Measurements from ENCODE around the gene KRIT1. TPM values are rescaled to one million over a fixed set of nuclear protein-coding genes. Genes with fewer than 3 reads are reported as not detected.

The KRIT1 gene
- total and polyA plus RNA-seq, 2 of the 13 experiments (the other 11 are each of a cell fraction or from before 2014, with no cell fraction given), result 29.4 to 37.7 TPM

DNA sequence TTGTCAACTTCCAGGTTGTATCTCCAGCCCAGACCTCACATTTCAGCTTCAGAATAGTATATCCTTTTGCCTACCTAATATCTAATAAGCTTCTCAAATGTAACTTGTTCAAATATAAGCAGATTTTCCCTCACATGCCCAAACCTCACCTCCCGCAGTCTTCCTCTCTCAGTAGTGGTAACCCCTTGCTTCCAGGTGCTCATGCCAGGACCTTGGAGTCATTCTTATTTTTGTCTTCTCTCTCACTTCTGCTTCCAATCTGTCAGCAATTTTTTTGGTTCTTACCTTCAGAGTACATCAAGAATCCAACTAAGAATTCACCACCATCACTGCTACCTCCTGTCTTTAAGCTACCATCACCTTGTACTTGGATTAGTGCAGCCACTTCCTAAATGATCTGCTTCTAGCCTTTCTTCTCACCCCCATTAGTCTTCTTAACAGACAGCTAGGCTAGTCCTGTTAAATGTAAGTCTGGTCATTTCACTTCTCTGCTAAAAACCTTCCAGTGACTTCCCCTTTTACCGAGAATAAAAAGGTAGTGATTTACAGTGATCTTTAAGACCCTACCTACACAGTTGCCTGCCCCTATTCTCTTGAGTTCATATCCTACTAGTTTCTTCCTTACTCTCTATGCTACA, 14.0 kb upstream of the KRIT1 start:
- Histone ChIP-seq H3K4me2 (ENCODE audit: low read depth, low read length) (no peak overlapping the region), H3K9ac (ENCODE audit: insufficient read depth, low read depth, low read length) (no peak overlapping the region), H3K36me3 (replicated peaks in 1 of 2; ENCODE audit: control insufficient read depth in 1 of 2, insufficient read depth in 2 of 2, low read length in 2 of 2) (no peaks in the 10 kb centered on the region), H3K79me2 (ENCODE audit: insufficient read depth, low read length) (peaks cover 40% of the 10 kb centered on the region), H2AFZ (ENCODE audit: low read length) (no peak overlapping the region), H3K9me3 (ENCODE audit: low read length) (peaks cover 9% of the 10 kb centered on the region), H4K20me1 (ENCODE audit: insufficient read depth, low read length) (no peaks in the 10 kb centered on the region), H3K4me1 (ENCODE audit: insufficient read depth, low read length) (no peaks in the 10 kb centered on the region), H3K4me3 (replicated peaks in 1 of 3; ENCODE audit: insufficient read depth in 1 of 3, low read depth in 2 of 3, low read length in 3 of 3) (no peak overlapping the region), H3K27ac (ENCODE audit: extremely low read length, insufficient read depth, low read length) (no peak overlapping the region), H3K27me3 (ENCODE audit: control insufficient read depth in 1 of 2, insufficient read depth in 2 of 2, low read length in 2 of 2) (no peaks in the 10 kb centered on the region)
- FAIRE-seq (no peak), ATAC-seq (no peak), DNase-seq (ENCODE audit: low spot score) (no peak)
- no TSS peak for BruUV-seq (replicated peaks)
- TF ChIP-seq, protein P1, sequence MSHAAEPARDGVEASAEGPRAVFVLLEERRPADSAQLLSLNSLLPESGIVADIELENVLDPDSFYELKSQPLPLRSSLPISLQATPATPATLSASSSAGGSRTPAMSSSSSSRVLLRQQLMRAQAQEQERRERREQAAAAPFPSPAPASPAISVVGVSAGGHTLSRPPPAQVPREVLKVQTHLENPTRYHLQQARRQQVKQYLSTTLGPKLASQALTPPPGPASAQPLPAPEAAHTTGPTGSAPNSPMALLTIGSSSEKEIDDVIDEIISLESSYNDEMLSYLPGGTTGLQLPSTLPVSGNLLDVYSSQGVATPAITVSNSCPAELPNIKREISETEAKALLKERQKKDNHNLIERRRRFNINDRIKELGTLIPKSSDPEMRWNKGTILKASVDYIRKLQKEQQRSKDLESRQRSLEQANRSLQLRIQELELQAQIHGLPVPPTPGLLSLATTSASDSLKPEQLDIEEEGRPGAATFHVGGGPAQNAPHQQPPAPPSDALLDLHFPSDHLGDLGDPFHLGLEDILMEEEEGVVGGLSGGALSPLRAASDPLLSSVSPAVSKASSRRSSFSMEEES (CRISPR knock-in tag; IDR thresholded peaks at IDR 0.05), result no peak
- in situ Hi-C loops (cut with HindIII; ENCODE audit: extremely low pct_ligation_motif_present, low pct_unique_long_range_greater_than_20kb) (no loop called here), intact Hi-C loops (cut with micrococcal nuclease; ENCODE audit: unreplicated experiment) (no loop called here)
- POLR2A ChIA-PET, result no interaction called here
- WGBS (ENCODE audit: low lambda C conversion rate), result 96% methylated on average over 2 of the region's 2 CpGs
- CTCF ChIA-PET (ENCODE audit: low intra/inter-chr PET ratio, low total read pairs), result no interaction called here

- ChIA-PET POLR2A (no interaction called here), CTCF (ENCODE audit: low intra/inter-chr PET ratio, low total read pairs) (no interaction called here)
- FAIRE-seq, result no peak
- WGBS (ENCODE audit: low lambda C conversion rate), result 99% methylated on average over 4 of the region's 4 CpGs
- no TSS peak for BruUV-seq (replicated peaks)
- Histone ChIP-seq H2AFZ (ENCODE audit: low read length) (no peak overlapping the region), H3K9me3 (ENCODE audit: low read length) (peaks cover 9% of the 10 kb centered on the region), H3K4me2 (ENCODE audit: low read depth, low read length) (no peak overlapping the region), H3K4me3 (replicated peaks in 1 of 3; ENCODE audit: insufficient read depth in 1 of 3, low read depth in 2 of 3, low read length in 3 of 3) (no peak overlapping the region), H3K9ac (ENCODE audit: insufficient read depth, low read depth, low read length) (no peak overlapping the region), H3K4me1 (ENCODE audit: insufficient read depth, low read length) (no peaks in the 10 kb centered on the region), H4K20me1 (ENCODE audit: insufficient read depth, low read length) (no peaks in the 10 kb centered on the region), H3K27me3 (ENCODE audit: control insufficient read depth in 1 of 2, insufficient read depth in 2 of 2, low read length in 2 of 2) (no peaks in the 10 kb centered on the region), H3K27ac (ENCODE audit: extremely low read length, insufficient read depth, low read length) (no peak overlapping the region), H3K36me3 (replicated peaks in 1 of 2; ENCODE audit: control insufficient read depth in 1 of 2, insufficient read depth in 2 of 2, low read length in 2 of 2) (no peaks in the 10 kb centered on the region), H3K79me2 (ENCODE audit: insufficient read depth, low read length) (peaks cover 46% of the 10 kb centered on the region)
- intact Hi-C loops (cut with micrococcal nuclease; ENCODE audit: unreplicated experiment), result no loop called here
- ATAC-seq, result no peak
- in situ Hi-C loops (cut with HindIII; ENCODE audit: extremely low pct_ligation_motif_present, low pct_unique_long_range_greater_than_20kb), result no loop called here
- DNase-seq (ENCODE audit: low spot score), result no peak
- TF ChIP-seq ZNF839 (CRISPR knock-in tag; IDR thresholded peaks at IDR 0.05; ENCODE audit: borderline replicate concordance), result no peak
- TF ChIP-seq MED1 (CRISPR knock-in tag; IDR thresholded peaks at IDR 0.05), result no peak
- TF ChIP-seq STAG1 (CRISPR knock-in tag; IDR thresholded peaks at IDR 0.05), result no peak
- TF ChIP-seq HCFC1 (IDR thresholded peaks at IDR 0.05; ENCODE audit: low read depth, low read length), result no peak
- no peak for TF ChIP-seq MEIS1 (CRISPR knock-in tag; IDR thresholded peaks at IDR 0.05; ENCODE audit: borderline replicate concordance)
- TF ChIP-seq, protein P2, sequence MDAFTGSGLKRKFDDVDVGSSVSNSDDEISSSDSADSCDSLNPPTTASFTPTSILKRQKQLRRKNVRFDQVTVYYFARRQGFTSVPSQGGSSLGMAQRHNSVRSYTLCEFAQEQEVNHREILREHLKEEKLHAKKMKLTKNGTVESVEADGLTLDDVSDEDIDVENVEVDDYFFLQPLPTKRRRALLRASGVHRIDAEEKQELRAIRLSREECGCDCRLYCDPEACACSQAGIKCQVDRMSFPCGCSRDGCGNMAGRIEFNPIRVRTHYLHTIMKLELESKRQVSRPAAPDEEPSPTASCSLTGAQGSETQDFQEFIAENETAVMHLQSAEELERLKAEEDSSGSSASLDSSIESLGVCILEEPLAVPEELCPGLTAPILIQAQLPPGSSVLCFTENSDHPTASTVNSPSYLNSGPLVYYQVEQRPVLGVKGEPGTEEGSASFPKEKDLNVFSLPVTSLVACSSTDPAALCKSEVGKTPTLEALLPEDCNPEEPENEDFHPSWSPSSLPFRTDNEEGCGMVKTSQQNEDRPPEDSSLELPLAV (CRISPR knock-in tag; conservative IDR thresholded peaks at IDR 0.05; ENCODE audit: low read depth), result no peak
- no peak for TF ChIP-seq AHDC1 (CRISPR knock-in tag; IDR thresholded peaks at IDR 0.05; ENCODE audit: borderline replicate concordance)
- no peak for TF ChIP-seq ZNF441 (CRISPR knock-in tag; IDR thresholded peaks at IDR 0.05; ENCODE audit: borderline replicate concordance)
- TF ChIP-seq SIX1 (CRISPR knock-in tag; IDR thresholded peaks at IDR 0.05; ENCODE audit: borderline replicate concordance), result no peak
Observed at GRCh38 chr7:92259062-92259461, 13.3 kb upstream of the KRIT1 start.
